Activated CD4-positive, alpha-beta T cell treated with anti-CD3 and anti-CD28 coated beads, Interleukin-10, Interleukin-2, amounts not matched to agents 100 ng/mL and 50 ng/mL, durations not matched to agents 16 hours and 8 hours (primary cell): ENCODE data around the gene EPHB2.

ENCODE experiments used
- DNase-seq: peaks from one replicate; pipeline ENCODE4 v3.0.0-alpha.2; 2020

The EPHB2 gene

DNA sequence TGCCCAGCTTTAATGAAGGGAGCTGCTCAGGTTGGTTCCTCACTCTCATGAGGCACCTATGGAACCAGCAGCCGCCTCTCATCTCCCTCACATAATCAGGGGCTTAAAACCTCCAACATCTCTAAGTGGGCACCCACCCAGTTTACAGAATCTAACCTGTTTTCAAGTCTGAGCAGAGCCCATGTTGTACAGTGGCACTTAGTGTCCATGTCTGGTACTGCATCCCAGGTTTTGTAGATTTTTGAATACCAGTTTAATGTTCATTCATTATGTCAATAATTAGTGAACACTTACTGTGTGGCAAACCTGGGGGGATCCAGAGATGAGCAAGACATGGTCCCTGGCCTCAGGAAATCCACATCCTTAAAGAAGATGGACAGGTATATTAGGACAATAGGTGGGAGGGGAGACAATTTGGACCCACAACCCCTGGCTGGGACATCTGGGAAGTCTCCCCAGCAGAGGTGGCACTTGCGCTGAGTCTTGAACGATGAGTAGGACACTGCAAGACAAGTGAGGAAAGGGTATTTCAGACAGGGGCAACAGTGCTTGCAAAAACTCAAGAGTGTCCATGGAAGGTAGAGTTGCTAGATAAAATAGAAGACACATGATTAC lies 178.7 kb downstream of the EPHB2 start:
- peak; percentile 9 for DNase-seq

DNA sequence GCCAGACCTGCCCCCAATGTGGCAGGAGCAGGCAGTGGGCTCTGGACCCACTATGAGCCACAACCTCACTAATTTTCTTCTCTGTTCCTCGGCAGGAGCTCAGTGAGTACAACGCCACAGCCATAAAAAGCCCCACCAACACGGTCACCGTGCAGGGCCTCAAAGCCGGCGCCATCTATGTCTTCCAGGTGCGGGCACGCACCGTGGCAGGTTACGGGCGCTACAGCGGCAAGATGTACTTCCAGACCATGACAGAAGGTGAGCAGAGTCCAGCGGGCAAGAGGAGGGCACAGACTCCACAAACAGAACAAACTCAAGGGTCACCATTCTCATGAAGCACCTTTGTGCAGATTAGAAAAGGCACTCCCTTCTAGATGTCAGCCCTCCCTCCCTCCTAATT lies 182.2 kb downstream of the EPHB2 start:
- no peak for DNase-seq

DNA sequence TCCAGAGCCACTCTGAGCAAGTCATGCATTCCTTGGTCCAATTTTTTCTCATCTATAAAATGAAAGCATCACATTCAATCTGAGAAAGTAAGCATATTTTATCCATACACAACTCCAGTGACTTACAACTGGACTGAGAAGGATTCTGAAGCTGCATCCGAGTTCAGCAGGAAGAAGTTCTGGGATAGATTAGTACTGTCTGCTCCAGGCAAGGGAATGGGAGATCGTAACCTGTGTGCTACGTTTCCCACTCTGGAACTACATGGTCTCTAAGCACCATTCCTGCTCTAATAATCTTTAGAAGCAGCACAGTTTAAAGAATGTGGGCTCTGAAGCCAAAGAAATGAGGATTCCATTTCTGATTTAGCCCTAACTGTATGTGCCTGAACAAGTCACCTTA lies 182.7 kb downstream of the EPHB2 start:
- DNase-seq: no peak

DNA sequence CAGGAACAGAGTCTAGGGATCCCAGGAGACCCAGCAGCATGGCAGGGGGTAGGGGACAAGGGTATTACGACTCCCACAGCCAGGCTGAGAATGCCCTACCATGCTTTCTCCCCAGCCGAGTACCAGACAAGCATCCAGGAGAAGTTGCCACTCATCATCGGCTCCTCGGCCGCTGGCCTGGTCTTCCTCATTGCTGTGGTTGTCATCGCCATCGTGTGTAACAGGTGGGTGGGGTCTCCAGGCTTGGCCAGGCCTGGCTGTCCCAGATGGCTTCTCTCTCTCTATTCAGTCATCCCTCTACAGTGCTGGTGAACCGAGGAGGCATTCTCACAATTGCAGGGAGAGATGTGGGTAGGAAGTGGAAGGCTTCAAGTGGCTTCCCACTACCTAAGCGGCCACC lies 184.7 kb downstream of the EPHB2 start:
- DNase-seq: no peak

DNA sequence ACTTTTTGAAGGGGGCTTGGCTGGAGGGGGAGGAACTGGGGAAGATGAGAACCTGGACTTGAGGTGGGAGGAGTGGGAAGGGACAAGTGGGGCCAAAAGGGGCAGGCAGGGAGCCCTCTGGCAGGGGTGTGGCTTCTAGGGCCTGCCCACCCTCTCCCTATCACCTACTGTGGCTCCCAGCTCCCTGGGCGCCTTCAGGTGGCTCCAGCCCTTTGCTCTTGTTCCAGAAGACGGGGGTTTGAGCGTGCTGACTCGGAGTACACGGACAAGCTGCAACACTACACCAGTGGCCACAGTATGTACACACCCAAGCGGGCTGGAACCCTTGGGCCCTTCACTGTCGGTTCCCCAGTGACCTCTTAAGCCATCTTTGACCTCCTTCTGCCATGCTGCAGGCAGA lies 185.5 kb downstream of the EPHB2 start:
- DNase-seq: no peak

DNA sequence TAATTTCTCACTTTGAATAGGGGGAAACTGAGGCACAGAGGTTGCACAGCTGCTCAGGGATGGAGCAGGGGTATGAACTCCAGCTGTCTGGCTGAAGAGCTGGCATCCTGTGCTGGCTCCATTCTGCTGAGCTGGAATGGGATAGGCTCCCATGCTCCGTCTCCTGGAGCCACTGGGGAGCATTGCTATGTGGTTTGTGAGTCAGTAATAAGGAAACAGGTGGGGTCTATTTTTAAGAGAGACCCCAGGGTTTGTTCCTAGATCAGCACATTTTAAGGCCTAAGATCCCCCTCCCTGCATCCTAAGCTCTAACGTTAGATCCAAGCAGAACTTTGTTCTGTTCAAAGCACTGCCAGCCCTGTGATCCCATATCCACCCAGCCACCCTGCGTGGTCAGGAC lies 189.8 kb downstream of the EPHB2 start:
- DNase-seq: no peak

DNA sequence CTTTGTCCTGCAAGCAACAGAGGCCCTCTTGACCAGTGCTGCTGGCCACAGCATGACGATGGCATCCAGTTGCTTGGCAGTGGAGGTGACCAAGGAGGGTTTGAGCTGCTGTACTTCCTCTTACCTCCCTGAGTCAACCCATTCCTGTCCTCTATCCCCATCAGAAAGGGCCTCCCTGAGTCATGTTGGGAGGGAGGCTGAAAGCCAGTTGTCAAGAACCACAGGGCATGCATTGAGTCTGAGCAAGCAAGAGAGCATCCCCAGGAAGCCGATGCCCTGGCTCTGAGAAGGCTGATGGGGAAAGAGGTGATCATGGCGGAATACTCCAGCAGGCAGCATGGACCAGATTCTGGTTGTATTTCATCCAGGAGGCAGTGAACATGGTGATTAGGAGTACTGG lies 192.5 kb downstream of the EPHB2 start:
- DNase-seq: no peak

DNA sequence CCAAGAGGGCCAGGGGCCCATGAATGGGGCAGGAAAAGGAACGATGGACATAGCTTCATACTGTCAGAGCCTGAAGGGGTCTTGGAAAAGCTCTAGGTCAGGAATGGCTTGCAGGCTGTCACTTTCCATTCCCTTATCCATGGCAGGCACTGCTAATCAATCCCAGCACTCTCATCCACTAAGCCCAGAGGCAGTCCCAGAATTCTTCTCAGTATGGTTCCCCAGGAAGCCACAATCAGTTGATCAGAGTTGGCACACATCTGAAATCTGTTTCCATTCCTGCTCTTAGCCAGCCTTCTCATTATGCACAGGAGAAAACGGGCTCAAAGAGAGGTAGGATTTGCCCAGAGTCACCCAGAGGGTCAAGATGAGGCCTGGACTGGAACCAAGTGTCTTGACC lies 196.3 kb downstream of the EPHB2 start:
- DNase-seq: no peak

DNA sequence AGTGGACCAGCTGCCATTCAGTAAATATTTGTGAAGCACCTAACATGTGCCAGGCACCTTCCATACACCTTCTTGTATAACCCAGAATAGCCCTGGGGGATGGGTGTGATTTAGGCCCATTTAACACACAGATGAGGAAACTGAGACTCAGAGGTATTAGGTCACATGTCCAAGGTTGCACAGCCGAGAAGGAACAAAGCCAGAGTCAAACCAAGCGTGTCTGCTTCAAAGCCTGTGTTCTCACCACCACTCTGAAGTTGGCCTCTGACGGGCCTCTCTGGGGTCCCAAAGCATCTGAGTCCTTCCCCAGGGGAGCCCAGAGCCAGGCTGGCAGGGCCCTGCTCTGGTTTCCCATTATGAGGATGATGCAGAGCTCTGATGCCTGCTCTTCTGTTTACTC lies 196.9 kb downstream of the EPHB2 start:
- no peak for DNase-seq

DNA sequence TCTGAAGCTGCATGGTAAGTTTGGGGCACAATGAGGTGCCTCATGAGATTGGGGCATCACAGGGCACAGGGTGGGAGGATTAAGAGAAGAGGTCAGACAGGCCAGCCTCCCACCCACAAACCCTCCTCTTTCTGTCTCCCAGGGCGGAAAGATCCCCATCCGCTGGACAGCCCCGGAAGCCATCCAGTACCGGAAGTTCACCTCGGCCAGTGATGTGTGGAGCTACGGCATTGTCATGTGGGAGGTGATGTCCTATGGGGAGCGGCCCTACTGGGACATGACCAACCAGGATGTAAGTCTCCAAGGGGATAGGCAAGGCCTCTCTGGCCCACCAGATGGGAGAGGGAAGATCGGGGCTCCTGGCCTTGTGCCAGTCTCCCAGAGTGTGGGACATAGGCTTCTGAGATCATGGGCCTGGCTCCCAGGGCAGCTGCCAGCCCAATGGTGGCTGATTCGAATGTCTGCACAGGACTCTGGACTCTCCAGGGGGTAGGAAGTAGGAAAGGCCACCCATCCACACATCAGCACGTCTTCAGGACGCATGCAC lies 198.3 kb downstream of the EPHB2 start:
- DNase-seq: no peak

DNA sequence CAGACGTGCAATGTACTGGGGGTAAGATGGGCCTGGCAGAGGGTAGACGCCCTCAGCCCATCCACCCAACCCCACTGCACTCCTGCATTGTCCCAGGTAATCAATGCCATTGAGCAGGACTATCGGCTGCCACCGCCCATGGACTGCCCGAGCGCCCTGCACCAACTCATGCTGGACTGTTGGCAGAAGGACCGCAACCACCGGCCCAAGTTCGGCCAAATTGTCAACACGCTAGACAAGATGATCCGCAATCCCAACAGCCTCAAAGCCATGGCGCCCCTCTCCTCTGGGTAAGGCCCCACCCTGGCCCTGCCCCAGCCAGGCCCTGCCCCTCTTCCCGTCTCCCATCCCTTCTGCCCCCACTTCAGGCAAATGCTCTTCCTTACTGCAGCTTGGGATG lies 199.6 kb downstream of the EPHB2 start:
- no peak for DNase-seq

DNA sequence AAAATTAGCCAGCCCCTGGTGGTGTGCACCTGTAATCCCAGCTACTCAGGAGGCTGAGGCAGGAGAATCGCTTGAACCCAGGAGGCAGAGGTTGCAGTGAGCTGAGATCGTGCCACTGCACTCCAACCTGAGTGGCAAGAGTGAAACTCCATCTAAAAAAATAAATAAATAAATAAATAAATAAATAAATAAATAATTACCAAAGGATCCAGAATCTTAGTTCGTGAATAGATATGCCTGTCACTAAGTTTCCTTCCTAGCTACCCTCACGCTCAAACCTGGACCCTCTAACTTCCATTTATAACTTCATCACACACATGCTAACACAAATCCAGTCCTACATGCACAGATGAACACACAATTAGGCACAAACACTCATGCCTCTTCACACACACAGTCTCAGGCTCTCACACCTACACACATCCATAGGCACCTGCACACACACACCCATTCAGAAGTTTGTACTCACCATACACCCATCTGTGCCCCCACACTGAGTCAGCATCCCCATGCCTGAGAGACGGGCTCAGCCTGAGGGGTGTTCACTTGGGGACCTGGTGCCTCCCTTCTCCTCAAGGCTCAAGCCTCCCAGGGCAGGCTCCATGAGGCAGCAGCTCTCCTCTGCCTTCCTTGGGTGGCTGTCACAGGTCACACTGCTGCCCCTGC lies 200.5 kb downstream of the EPHB2 start:
- no peak for DNase-seq

DNA sequence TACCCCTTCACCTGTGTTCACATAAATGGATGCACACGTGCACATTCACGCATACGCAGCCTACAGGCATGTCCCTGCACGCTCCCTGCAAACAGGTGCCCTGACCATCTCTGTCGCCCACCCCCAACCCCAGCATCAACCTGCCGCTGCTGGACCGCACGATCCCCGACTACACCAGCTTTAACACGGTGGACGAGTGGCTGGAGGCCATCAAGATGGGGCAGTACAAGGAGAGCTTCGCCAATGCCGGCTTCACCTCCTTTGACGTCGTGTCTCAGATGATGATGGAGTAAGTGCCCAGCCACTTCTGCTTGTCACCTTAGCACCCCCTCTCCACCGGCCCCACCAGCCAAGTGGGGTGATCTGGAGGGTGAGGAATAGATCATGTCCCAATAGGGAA lies 201.7 kb downstream of the EPHB2 start:
- no peak for DNase-seq

DNA sequence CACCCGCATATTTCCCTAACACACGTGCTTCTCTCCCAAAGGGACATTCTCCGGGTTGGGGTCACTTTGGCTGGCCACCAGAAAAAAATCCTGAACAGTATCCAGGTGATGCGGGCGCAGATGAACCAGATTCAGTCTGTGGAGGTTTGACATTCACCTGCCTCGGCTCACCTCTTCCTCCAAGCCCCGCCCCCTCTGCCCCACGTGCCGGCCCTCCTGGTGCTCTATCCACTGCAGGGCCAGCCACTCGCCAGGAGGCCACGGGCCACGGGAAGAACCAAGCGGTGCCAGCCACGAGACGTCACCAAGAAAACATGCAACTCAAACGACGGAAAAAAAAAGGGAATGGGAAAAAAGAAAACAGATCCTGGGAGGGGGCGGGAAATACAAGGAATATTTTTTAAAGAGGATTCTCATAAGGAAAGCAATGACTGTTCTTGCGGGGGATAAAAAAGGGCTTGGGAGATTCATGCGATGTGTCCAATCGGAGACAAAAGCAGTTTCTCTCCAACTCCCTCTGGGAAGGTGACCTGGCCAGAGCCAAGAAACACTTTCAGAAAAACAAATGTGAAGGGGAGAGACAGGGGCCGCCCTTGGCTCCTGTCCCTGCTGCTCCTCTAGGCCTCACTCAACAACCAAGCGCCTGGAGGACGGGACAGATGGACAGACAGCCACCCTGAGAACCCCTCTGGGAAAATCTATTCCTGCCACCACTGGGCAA lies 202.9 kb downstream of the EPHB2 start:
- no peak for DNase-seq

DNA sequence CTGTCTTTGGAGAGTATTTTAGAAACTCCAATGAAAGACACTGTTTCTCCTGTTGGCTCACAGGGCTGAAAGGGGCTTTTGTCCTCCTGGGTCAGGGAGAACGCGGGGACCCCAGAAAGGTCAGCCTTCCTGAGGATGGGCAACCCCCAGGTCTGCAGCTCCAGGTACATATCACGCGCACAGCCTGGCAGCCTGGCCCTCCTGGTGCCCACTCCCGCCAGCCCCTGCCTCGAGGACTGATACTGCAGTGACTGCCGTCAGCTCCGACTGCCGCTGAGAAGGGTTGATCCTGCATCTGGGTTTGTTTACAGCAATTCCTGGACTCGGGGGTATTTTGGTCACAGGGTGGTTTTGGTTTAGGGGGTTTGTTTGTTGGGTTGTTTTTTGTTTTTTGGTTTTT lies 203.5 kb downstream of the EPHB2 start:
- DNase-seq: no peak

DNA sequence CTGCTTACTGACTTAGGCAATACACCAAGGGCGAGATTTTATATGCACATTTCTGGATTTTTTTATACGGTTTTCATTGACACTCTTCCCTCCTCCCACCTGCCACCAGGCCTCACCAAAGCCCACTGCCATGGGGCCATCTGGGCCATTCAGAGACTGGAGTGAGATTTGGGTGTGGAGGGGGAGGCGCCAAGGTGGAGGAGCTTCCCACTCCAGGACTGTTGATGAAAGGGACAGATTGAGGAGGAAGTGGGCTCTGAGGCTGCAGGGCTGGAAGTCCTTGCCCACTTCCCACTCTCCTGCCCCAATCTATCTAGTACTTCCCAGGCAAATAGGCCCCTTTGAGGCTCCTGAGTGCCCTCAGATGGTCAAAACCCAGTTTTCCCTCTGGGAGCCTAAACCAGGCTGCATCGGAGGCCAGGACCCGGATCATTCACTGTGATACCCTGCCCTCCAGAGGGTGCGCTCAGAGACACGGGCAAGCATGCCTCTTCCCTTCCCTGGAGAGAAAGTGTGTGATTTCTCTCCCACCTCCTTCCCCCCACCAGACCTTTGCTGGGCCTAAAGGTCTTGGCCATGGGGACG lies 204.1 kb downstream of the EPHB2 start:
- DNase-seq: no peak

DNA sequence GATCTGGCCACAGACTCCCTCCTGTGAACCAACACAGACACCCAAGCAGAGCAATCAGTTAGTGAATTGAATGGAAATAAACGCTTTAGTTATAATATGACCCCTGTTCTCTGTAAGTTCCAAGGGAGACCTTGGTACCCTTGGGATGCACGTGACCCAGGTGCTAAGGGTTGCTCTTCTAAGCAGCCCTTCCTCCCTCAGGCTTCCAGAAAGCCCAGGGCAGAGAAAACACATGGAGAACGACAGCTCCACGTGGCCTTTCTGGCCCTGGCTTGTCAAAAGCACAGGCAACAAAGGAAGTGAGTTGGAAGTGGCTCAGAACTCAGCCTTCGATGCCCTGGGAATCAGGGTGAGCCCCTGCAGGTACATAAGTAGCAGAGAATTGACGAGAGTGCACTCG lies 204.6 kb downstream of the EPHB2 start:
- DNase-seq: no peak

DNA sequence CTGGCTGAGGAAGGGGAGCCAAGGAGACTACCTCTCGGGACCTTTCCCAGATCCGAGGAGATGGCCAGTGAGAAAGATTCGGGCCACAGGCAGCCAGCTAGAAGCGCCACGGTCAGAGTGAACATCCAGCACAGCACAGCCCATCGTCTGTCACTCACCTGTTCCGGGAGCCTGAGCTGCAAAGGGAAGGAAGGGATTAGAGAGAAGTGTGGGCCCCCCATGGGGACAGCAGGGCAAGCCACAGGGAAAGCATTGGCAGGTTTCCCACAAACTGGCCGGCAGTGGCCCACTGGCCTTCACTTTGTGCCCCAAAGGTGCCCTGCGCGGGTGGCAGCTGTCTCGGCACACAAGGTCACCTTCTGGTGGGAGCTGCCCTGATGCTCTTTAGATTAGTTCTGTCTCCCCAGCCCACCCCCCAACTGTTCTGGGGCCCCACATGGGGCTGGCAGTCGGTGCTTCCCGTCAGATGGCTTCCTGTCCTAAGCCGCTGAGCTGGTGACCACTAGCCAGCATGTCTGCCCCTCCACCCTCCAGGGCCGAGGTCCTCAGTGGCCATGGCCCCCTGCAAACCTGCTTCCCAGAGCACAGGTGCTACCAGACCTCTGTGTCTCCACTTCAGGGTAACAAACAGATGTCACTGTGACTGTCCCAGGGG lies 205.3 kb downstream of the EPHB2 start:
- DNase-seq: no peak

DNA sequence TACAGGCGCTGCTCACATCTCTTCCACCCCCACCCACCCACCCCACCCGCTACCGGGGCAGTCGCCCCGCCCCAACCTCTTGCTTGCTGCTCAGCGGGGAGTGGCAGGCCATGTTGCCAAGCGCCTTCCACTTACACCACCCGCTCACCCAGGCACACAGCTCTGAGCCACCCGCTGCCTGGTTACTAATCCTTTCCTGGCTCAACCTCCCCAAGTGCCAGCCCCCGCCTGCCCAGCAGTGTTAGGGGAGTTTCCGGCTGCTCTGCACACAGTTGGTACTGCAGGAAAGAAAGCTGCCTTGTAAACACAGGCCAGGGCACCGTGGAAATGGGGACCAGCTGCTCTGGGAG lies 205.8 kb downstream of the EPHB2 start:
- DNase-seq: no peak

DNA sequence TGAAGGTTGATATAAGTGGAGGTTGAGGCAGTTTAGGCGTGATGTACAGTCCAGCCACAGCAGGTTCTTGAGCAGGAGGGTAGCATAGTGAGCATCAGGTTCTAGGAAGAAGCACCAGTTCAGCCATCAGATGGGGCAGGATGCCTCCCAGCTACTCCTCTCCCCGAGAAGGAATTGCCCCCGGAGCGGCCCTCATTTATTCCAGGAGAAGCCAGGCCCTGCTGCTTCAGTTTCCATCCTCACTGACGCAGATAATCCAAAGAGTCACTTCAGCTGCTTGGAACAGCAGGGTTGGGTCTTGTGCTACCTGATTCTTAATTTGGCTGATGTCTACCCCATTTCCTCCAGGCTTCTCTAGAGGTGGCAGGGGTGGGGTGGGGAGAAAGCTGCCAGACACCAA lies 207.3 kb downstream of the EPHB2 start:
- DNase-seq: no peak

DNA sequence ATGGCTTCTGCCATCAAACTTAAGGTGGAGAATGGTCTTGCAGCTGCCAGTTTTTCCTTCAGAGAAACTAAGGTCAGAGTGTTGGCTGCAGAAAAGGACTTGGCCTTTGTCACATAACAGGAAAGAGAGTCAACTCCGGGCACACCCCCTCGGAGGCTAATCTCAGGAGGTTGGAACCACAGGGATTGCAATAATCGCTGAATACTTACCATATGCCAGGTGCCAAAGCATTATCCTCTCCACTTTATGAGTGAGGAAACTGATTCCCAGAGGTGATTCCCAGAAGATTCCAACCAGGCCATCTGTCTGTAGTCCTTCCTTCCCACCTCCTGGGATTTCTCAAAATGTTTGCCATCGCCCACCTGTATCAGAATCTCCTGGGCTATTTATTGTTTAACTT lies 208.0 kb downstream of the EPHB2 start:
- no peak for DNase-seq

DNA sequence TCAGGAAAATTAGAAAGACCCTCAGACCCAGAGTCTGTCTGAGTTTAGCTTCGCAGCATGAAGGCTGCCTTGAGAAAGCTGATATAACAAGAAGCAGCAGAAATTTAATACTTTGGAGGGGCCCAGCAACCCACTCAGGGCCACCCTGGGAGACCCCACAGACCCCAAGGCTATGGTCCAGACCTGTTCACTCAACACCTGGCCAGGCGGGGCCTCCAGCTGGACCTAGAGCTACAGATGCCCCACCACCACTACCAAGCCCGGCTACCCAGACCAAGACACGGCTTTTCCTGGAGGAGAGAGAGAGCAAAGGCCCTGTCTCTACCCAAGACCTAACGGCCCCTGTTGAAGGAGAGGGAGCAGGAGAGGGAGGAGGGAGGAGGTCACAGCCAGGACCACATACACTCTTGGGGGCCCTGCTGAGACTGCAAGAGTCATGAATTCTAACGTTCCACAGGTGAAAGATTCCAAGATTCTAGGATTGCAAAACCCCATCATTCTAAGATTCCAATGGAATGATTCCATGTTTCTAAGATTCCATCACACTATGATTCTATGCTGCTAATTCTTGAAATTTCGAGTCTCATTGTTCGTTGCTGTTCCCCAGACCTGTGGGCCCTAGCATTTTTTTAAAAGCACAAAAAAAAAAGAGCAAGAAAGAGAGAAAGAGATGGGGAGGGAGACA lies 208.8 kb downstream of the EPHB2 start:
- no peak for DNase-seq
